Measurements from ENCODE around the gene SCAPER.
"Not testable (repeated sequence)": the region's sequence is repeated elsewhere in the genome, so short reads cannot be mapped to it uniquely, and the experiment has no call there.

The SCAPER gene

GRCh38 chr15:76430711-76431110, 474.4 kb downstream of the SCAPER start:
- DNase-seq (ENCODE audit: low read depth in 3 of 3), result not testable (repeated sequence)

GRCh38 chr15:76429661-76430060, 475.5 kb downstream of the SCAPER start:
- no peak for DNase-seq (ENCODE audit: low read depth in 3 of 3)

- no peak for DNase-seq (ENCODE audit: low read depth in 3 of 3)
These were observed 478.2 kb downstream of the SCAPER start for GRCh38 chr15:76426941-76427340.

- DNase-seq (ENCODE audit: low read depth in 3 of 3), result no peak
These were observed 486.6 kb downstream of the SCAPER start for GRCh38 chr15:76418352-76419140.

GRCh38 chr15:76401285-76401684, 503.9 kb downstream of the SCAPER start:
- DNase-seq (ENCODE audit: low read depth in 3 of 3), result no peak

GRCh38 chr15:76398317-76399104, 506.6 kb downstream of the SCAPER start:
- no peak for DNase-seq (ENCODE audit: low read depth in 3 of 3)

- DNase-seq (ENCODE audit: low read depth in 3 of 3), result no peak
These were observed 511.5 kb downstream of the SCAPER start for GRCh38 chr15:76393614-76394013.

GRCh38 chr15:76391847-76392246, 513.3 kb downstream of the SCAPER start:
- DNase-seq (ENCODE audit: low read depth in 3 of 3), result no peak

GRCh38 chr15:76391309-76391708, 513.8 kb downstream of the SCAPER start:
- no peak for DNase-seq (ENCODE audit: low read depth in 3 of 3)

- no peak for DNase-seq (ENCODE audit: low read depth in 3 of 3)
These were observed 514.6 kb downstream of the SCAPER start for GRCh38 chr15:76390571-76390970.

- DNase-seq (ENCODE audit: low read depth in 3 of 3), result no peak
These were observed 518.2 kb downstream of the SCAPER start for GRCh38 chr15:76386926-76387325.

GRCh38 chr15:76386178-76386577, 519.0 kb downstream of the SCAPER start:
- no peak for DNase-seq (ENCODE audit: low read depth in 3 of 3)

GRCh38 chr15:76384409-76384808, 520.7 kb downstream of the SCAPER start:
- DNase-seq (ENCODE audit: low read depth in 3 of 3), result no peak

- no peak for DNase-seq (ENCODE audit: low read depth in 3 of 3)
These were observed 522.0 kb downstream of the SCAPER start for GRCh38 chr15:76382987-76383728.

GRCh38 chr15:76381366-76381765, 523.8 kb downstream of the SCAPER start:
- DNase-seq (ENCODE audit: low read depth in 3 of 3), result no peak

- no peak for DNase-seq (ENCODE audit: low read depth in 3 of 3)
These were observed 524.9 kb downstream of the SCAPER start for GRCh38 chr15:76380249-76380648.

GRCh38 chr15:76378691-76379090, 526.4 kb downstream of the SCAPER start:
- no peak for DNase-seq (ENCODE audit: low read depth in 3 of 3)

GRCh38 chr15:76377751-76378150, 527.4 kb downstream of the SCAPER start:
- no peak for DNase-seq (ENCODE audit: low read depth in 3 of 3)

- DNase-seq (ENCODE audit: low read depth in 3 of 3), result no peak
These were observed 527.9 kb downstream of the SCAPER start for GRCh38 chr15:76377217-76377616.

- no peak for DNase-seq (ENCODE audit: low read depth in 3 of 3)
These were observed 528.3 kb downstream of the SCAPER start for GRCh38 chr15:76376816-76377215.

GRCh38 chr15:76376029-76376428, 529.1 kb downstream of the SCAPER start:
- DNase-seq (ENCODE audit: low read depth in 3 of 3), result no peak

- DNase-seq (ENCODE audit: low read depth in 3 of 3), result no peak
These were observed 537.0 kb downstream of the SCAPER start for GRCh38 chr15:76368122-76368621.

All from stimulated activated CD4-positive, alpha-beta T cell treated with anti-CD3 and anti-CD28 coated beads, TNF-alpha, amount 100 ng/mL, for 4 hours (primary cell).